Measurements from ENCODE around the gene SHISA5. TPM values are rescaled to one million over a fixed set of nuclear protein-coding genes. Genes with fewer than 3 reads are reported as not detected.

Gene SHISA5
- total and polyA plus RNA-seq, 2 of the 8 experiments (the other 6 are each of a cell fraction or from before 2014, with no cell fraction given): 196 to 315 TPM

DNA sequence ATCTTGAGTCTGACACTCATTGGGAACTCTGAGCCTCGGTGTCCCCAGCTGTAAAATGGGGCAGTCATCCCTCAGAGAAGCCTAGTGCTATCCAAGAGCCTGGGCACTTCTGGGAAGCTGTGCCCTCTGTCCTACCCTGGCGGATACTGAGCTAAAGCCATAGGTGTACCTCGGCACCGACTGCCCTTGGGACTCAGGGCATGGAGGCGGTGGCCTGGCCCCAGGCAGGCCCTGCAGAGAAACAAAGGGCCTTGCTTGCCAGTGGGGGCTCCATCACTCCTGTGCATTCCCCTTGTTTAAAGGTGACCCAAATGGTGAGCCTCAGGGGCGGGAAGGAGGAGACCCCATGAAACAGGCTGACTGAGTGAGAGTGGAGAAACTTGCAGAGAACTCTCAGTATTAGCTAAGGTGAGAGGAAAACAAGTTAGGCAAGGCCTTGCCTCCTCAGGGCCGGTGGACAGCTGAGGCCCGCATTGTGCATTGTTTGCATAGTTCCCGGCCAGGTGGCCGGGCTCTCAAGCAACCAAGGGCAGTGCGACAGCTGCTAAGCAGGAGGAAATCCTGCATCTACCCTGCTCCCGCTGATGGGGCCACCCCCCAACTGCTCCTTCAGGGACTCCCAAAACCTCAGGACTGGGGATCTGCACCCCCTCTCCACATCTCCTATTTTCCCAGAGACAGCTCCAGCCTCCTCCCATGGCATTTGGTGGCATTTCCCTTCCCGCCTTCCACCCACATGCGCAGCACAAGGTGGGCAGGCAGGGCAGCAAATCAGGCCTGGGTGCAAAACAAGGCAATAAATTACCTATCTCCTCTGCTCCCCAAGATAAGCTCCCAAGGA is 48.4 kb upstream of the SHISA5 start (continued):
- TF ChIP-seq, protein P1, sequence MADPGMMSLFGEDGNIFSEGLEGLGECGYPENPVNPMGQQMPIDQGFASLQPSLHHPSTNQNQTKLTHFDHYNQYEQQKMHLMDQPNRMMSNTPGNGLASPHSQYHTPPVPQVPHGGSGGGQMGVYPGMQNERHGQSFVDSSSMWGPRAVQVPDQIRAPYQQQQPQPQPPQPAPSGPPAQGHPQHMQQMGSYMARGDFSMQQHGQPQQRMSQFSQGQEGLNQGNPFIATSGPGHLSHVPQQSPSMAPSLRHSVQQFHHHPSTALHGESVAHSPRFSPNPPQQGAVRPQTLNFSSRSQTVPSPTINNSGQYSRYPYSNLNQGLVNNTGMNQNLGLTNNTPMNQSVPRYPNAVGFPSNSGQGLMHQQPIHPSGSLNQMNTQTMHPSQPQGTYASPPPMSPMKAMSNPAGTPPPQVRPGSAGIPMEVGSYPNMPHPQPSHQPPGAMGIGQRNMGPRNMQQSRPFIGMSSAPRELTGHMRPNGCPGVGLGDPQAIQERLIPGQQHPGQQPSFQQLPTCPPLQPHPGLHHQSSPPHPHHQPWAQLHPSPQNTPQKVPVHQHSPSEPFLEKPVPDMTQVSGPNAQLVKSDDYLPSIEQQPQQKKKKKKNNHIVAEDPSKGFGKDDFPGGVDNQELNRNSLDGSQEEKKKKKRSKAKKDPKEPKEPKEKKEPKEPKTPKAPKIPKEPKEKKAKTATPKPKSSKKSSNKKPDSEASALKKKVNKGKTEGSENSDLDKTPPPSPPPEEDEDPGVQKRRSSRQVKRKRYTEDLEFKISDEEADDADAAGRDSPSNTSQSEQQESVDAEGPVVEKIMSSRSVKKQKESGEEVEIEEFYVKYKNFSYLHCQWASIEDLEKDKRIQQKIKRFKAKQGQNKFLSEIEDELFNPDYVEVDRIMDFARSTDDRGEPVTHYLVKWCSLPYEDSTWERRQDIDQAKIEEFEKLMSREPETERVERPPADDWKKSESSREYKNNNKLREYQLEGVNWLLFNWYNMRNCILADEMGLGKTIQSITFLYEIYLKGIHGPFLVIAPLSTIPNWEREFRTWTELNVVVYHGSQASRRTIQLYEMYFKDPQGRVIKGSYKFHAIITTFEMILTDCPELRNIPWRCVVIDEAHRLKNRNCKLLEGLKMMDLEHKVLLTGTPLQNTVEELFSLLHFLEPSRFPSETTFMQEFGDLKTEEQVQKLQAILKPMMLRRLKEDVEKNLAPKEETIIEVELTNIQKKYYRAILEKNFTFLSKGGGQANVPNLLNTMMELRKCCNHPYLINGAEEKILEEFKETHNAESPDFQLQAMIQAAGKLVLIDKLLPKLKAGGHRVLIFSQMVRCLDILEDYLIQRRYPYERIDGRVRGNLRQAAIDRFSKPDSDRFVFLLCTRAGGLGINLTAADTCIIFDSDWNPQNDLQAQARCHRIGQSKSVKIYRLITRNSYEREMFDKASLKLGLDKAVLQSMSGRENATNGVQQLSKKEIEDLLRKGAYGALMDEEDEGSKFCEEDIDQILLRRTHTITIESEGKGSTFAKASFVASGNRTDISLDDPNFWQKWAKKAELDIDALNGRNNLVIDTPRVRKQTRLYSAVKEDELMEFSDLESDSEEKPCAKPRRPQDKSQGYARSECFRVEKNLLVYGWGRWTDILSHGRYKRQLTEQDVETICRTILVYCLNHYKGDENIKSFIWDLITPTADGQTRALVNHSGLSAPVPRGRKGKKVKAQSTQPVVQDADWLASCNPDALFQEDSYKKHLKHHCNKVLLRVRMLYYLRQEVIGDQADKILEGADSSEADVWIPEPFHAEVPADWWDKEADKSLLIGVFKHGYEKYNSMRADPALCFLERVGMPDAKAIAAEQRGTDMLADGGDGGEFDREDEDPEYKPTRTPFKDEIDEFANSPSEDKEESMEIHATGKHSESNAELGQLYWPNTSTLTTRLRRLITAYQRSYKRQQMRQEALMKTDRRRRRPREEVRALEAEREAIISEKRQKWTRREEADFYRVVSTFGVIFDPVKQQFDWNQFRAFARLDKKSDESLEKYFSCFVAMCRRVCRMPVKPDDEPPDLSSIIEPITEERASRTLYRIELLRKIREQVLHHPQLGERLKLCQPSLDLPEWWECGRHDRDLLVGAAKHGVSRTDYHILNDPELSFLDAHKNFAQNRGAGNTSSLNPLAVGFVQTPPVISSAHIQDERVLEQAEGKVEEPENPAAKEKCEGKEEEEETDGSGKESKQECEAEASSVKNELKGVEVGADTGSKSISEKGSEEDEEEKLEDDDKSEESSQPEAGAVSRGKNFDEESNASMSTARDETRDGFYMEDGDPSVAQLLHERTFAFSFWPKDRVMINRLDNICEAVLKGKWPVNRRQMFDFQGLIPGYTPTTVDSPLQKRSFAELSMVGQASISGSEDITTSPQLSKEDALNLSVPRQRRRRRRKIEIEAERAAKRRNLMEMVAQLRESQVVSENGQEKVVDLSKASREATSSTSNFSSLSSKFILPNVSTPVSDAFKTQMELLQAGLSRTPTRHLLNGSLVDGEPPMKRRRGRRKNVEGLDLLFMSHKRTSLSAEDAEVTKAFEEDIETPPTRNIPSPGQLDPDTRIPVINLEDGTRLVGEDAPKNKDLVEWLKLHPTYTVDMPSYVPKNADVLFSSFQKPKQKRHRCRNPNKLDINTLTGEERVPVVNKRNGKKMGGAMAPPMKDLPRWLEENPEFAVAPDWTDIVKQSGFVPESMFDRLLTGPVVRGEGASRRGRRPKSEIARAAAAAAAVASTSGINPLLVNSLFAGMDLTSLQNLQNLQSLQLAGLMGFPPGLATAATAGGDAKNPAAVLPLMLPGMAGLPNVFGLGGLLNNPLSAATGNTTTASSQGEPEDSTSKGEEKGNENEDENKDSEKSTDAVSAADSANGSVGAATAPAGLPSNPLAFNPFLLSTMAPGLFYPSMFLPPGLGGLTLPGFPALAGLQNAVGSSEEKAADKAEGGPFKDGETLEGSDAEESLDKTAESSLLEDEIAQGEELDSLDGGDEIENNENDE (IDR thresholded peaks at IDR 0.05; ENCODE audit: insufficient replicate concordance, low read length): no peak
- TF ChIP-seq GTF2F1 (IDR thresholded peaks at IDR 0.05; ENCODE audit: borderline replicate concordance, low read depth, low read length) (no peak), RBBP5 (IDR thresholded peaks at IDR 0.05; ENCODE audit: borderline replicate concordance, low read depth, low read length) (no peak), CREB1 (IDR thresholded peaks at IDR 0.05) (no peak), HDAC6 (IDR thresholded peaks at IDR 0.05; ENCODE audit: low read depth, low read length) (no peak), TAF7 (optimal IDR thresholded peaks at IDR 0.05; ENCODE audit: borderline replicate concordance, low read depth, low read length) (no peak), HDAC2 (IDR thresholded peaks at IDR 0.05; ENCODE audit: borderline replicate concordance in 1 of 2, low read depth in 2 of 2, low read length in 2 of 2) (no peak), SP2 (IDR thresholded peaks at IDR 0.05; ENCODE audit: low read length) (no peak)
- TF ChIP-seq, protein P2, sequence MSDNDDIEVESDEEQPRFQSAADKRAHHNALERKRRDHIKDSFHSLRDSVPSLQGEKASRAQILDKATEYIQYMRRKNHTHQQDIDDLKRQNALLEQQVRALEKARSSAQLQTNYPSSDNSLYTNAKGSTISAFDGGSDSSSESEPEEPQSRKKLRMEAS (IDR thresholded peaks at IDR 0.05): peak; percentile 38; the same call in 1 of the 2 replicates

All from H1 (cell line).